ENCODE data around the gene PDLIM7.

DNA sequence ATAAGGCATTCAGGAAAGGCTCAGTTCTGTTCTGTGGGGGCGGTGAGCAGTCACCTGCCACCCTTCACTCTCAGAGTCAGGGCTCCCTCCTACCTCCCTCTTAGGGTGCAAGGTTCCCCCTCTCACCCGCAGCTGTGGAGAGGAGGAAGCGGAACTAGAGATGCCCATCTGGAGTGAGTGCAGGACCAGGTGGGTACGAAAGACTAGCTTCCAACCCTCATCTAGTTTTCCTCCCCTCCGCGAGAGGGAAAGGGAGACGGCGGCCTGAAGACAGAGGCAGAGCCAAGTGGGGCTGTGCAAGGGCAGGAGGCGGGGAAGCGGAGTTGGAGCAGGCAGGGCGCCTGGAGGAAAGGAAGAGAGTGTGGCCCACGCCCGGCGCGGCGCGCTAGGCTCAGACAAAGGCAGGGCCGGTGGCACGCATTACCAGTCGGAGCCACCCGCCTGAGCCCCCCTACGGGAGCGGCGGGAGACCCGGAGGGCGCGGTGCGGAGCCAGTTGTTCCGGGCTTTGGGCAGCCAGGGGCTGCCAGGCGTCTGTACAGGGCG is 43.5 kb downstream of the PDLIM7 start:
- TF ChIP-seq, protein P1, sequence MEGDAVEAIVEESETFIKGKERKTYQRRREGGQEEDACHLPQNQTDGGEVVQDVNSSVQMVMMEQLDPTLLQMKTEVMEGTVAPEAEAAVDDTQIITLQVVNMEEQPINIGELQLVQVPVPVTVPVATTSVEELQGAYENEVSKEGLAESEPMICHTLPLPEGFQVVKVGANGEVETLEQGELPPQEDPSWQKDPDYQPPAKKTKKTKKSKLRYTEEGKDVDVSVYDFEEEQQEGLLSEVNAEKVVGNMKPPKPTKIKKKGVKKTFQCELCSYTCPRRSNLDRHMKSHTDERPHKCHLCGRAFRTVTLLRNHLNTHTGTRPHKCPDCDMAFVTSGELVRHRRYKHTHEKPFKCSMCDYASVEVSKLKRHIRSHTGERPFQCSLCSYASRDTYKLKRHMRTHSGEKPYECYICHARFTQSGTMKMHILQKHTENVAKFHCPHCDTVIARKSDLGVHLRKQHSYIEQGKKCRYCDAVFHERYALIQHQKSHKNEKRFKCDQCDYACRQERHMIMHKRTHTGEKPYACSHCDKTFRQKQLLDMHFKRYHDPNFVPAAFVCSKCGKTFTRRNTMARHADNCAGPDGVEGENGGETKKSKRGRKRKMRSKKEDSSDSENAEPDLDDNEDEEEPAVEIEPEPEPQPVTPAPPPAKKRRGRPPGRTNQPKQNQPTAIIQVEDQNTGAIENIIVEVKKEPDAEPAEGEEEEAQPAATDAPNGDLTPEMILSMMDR (IDR thresholded peaks at IDR 0.05): no peak
- no peak for TF ChIP-seq POLR2A (IDR thresholded peaks at IDR 0.05)
